HG03060 (cell line): Measurements from ENCODE around the gene PPP2R5E.
"Not testable (repeated sequence)": the region's sequence is repeated elsewhere in the genome, so short reads cannot be mapped to it uniquely, and the experiment has no call there.

Experiments
- ATAC-seq: cut with Tn5 transposase; IDR thresholded peaks from one replicate; pipeline ENCODE4 v1.9.1; 2021; ENCODE audit warnings: low read depth, moderate number of reproducible peaks; ENCODE audit not compliant: unreplicated experiment

Gene PPP2R5E

DNA sequence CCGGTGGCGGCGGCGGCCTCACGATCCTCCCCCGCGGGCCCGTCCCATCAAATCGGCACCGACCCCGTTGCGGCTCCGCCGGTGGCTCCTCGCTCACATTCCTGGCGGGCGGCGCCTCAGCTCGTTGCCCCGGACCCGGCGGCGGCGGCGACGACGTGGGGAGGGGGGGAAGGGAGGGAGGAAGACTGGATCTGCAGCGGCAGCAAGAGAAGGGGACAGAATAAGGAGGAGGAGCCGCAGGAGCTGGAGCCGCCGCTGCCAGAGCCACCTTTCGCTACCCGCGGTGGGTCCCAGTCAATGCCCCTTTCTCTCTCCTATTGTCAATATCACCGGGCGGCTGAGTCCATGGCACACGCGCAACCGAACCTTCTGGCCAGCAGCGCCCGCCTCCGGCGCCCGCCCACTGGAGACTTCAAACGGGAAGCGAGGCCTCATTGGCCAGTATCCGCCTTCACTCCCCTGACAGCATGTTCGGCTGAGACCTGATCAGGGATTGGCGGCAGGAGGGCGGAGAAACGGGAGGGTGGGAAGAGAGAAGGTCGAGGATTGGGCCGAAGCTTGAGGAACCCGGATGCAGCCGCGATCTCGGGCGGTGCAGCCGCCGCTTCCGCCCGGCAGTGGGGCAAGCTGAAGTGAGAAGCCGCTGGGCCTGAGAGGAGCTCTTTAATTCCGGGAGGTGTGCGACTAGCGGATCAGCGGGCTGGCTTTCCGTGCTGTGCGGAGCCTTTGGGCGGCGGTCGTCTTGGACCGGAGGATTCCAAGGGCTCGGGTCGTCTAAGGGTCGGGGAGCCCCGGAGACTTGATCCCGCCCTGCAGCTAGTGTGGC lies at the start of gene PPP2R5E:
Gene PPP2R5E (minus strand): TSS at position 378 of the 826 bp plus-strand sequence. CDS start 3,692 bp downstream, outside the sequence.
- ATAC-seq: peak; percentile 91

DNA sequence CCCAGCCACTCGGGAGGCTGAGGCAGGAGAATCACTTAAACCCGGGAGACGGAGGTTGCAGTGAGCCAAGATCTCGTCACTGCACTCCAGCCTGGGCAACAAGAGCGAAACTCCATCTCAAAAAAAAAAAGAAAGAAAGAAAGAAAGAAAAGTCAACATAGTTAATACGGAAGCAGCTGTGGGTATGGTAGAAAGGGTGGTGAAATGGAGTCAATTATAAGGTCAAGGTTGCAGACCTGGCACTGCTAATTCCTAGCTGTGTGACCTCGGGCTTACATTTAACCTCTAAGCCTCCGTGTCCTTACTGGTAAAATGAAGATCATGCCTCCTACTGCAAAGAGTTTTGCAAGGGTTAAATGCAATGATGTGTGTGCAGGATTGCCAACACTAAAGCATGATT lies 39.9 kb upstream of the PPP2R5E start:
- not testable (repeated sequence) for ATAC-seq

DNA sequence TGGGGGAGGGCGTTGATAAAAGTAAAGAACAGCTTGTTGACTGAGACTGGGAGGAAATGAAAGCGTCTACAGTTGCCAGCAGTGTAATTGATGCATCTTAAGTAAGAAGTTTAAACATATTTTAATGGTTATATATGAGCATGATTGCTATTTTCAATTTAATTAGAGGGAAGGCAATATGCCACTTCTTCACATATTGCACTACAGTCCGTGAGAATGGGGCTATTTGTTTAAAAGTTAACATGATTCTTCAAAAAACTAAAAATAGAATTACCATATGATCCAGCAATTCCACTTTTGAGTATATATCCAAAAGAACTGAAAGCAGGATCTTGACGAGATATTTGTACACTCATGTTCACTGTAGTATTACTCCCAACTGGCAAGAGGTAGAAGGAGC lies 38.3 kb upstream of the PPP2R5E start:
- ATAC-seq: no peak

DNA sequence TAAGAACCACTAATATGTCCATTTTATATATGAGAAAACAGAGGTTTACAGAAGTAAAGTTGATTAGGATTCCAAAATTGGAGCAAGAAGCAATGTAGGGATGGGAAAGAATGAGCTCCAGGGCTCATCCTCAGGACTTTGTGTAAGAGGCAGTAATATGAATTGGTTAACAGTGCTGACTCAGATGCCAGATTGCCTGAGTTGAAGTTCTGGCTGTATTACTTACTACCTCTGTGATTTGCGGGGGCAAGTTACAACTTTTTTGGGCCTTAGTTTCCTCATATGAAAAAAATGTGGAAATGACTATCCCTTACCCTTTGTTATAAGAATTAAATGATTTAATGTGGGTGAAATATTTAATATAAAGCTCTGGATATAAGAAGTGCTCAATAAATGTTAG lies 35.1 kb upstream of the PPP2R5E start:
- no peak for ATAC-seq

DNA sequence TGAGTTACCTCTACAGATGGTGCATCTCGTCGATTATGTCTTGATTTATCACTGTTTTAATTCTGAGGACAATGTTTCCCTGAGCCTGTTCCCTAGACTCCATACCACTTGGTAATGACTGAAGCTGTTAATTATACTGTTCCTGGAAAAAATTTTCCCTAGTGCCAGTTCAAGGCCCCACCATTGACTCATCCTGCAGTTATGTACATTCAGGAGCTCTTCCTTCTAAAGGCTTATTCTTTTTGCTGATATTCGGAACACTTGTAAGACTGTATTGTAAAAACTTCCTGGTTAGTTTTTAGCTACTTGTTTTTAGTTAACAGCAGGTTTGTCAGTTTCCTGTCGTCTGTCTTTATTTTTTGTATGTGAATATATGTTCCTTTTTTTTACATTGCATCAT lies 30.4 kb upstream of the PPP2R5E start:
- no peak for ATAC-seq

DNA sequence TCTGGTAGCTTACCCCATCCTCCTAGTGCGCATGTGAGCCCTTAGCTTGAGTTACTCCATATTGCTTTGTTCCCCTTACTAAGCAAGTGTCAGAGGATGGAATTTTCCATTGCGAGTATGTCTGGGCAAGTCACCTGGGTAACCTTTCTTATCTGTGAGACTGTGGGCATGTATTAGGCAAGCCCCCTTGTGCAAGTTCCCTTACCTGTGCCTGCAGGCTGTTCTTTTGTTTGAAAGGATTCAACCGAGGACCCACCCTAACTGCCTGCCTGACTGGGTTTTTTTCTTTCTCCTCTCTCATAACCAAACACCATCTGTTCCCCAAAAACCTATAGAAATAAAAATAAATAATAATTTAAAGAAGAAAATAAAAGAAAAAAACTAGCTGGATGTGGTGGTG lies 22.3 kb upstream of the PPP2R5E start:
- ATAC-seq: no peak

DNA sequence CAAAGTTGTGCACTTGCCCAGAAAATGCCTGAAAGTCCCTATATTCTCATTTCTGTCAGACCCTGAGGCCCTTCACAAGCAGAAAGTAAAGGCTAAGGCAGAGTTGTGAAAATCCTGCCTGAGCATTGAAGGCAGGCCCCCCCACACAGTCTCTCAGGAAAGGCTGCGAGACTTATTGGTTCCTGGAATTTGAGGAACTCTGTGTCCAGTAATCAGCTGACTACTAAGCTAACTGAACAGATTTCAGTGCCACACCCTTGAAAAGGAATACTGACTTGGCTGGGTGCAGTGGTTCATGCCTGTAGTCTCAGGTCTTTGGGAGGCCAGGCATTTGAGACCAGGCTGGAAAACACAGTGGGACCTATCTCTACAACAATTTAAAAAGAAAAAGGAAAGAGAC lies 21.1 kb upstream of the PPP2R5E start:
- no peak for ATAC-seq

DNA sequence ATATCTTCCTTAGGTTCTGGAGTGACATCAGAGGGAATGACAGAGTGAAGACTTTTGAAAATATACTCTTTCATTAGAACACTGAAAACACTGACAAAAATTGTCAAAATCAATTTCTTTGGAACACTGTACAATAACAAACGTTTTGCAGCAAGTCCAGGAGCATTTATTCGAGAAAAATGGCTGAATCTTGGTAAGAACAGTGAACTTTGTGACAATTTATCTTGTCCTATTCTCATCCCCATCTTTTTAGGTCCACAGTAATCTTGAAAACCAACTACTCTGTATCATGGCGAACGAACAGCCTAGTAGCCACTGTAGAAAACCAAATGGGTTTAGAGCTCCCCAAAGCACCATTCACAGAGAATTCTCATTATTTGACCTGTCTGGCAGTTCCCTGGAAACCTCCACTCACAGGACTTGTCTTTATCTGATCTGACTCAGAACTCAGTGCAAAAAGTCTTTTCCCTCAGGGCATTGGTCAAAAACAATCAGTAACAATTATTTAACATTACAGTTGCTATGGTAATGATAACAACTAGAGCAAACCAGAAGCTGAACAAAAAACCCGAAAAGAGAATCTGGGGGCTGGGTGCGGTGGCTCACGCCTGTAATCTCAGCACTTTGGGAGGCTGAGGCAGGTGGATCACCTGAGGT lies 20.3 kb upstream of the PPP2R5E start:
- no peak for ATAC-seq

DNA sequence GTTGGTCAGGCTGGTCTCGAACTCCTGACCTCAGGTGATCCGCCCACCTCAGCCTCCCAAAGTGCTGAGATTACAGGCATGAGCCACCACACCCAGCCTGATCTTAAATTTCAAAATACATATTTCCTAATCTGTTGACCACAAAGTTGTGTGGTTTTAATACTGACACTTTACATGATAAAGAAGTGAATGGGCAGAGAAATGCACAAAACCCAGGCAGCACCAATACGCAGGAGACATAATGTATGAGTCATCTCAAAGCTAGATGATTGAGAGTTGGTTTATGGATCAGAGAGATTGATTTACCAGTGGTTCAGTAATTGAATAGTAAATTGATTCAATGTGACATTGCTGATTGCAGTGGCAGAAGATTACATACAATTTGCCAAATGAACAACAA lies 19.2 kb upstream of the PPP2R5E start:
- ATAC-seq: no peak

DNA sequence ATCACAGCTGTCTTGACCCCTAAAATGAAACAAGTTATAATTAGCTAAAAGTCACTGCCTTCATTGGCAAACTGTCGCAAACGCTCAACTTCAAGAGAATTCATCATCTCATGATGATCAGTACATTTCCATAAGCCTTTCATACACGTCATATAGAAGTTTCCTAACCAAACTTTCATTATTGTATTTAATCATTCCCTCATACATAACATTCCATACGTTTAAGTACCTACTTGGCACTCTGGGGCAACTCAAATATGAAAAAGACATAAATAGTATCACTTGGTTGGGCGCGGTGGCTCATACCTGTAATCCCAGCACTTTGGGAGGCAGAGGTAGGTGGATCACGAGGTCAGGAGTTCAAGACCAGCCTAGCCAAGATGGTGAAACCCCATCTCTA lies 12.4 kb upstream of the PPP2R5E start:
- ATAC-seq: no peak

DNA sequence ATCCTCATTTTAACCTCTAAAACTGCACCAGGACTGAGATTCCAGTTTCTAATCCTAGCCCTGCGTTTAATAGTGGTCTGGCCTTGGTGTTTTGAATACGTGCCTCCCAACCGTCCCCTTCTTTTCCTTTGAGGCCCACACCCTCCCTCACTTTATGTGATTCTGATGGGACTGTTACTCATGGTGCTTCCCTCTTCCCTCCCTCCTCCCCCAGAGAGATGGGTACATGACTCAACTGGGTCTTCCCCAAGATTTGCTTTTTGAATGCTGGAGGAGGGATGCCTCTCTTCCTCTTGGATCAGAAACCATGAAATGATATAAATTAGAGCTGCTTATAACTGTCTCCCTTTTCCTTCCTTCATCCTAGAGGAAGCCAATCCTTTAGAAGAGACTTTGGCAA lies 8.2 kb upstream of the PPP2R5E start:
- ATAC-seq: no peak

DNA sequence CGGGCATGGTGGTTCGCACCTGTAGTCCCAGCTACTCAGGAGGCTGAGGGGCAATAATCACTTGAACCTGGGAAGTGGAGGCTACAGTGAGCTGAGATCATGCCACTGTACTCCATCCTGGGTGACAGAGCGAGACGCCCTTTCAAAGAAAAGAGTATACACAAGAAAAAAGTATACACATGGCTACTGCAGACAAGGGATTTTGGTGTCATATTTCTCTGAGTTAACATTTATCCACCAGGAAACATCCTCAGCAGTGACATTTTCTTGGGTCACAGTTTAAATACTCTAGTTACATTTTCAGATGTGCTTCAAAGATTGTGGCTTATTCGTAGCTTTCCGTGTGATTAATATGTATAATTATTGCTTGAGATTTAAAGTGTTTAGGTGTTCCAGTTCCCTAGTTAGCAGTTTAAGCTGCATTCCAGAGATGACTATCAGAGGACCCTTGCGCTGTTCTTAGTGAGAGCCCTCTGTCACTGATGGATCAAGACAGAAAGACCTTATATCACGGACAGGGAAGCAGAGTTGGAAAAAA lies 4.7 kb upstream of the PPP2R5E start:
- no peak for ATAC-seq

DNA sequence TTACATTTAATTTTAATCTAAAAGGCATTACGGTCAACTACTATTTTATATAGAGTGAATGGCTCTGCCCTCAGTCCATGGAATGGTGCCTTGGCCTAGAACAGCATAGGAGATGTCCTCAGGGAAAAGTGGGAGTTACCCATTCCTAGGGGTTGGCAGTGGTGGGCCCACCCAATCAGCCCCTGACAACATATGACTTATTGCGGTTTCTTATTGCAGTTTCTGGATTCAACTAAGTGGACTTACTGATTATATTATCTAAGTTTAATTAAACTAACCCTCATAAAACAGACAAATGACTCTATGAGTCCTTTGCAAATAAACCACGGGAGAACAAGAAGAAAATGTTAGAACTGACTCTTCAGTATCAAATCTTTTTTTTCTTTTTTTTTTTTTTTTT lies 2.3 kb upstream of the PPP2R5E start:
- no peak for ATAC-seq

DNA sequence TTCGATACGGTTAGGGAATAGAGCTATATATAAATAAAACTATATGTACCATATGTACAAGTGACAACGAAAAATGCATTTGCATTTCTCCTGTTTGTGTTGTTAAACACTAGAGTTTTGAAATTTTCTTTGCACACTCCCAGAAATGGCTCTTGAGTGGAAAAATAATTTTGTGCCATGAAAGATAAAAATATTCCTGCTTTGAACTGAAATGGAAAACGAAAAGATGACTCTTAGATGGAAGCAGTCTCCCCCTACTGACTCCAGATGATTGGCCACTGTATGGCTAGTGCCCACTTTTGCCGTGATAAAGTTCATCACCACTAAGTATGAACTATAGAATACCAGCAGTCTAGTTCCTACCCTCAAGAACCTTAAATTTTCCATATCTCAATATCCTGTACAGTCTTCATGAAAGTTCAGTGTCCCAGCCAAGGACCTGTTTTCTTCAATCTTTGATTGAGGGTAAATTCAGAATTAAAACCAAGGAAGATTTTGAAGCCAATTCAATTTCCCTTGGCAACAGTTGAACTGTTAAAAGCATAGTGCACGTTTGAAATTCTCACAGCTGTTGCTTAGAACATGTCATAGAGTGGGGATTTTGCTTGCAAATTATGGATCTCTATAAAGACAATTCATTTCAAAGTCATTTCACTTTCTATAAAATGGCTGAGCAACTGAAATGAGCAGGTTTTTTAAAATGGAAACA lies 1.6 kb upstream of the PPP2R5E start:
- ATAC-seq: no peak

DNA sequence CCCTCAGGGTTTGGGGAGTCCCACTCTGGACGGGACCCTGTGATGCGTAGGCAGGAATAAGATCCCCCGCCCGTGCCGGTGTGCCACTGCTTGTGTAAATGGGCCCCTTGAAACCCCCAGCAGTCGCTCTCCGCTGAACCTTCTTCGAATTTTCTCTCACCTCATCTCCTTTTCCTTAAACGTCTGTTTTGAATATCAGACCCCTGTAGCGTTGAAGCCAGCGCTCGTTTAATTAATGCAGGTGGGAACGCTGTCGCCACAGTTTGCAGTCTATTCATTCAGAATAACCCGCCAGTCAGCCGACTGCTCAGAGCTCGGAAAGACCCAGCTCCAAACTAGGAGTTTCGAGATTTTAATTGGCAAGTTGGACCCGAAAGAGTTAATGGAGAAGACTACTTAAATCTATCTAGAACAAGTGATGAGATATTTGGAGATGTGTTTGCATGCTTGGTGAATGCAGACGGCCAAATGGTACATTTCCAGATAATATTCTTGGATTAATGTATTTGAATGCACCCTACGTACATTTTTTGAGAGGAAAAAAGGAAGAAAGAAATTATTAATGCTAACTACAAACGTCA lies 739 bp upstream of the PPP2R5E start:
- no peak for ATAC-seq

DNA sequence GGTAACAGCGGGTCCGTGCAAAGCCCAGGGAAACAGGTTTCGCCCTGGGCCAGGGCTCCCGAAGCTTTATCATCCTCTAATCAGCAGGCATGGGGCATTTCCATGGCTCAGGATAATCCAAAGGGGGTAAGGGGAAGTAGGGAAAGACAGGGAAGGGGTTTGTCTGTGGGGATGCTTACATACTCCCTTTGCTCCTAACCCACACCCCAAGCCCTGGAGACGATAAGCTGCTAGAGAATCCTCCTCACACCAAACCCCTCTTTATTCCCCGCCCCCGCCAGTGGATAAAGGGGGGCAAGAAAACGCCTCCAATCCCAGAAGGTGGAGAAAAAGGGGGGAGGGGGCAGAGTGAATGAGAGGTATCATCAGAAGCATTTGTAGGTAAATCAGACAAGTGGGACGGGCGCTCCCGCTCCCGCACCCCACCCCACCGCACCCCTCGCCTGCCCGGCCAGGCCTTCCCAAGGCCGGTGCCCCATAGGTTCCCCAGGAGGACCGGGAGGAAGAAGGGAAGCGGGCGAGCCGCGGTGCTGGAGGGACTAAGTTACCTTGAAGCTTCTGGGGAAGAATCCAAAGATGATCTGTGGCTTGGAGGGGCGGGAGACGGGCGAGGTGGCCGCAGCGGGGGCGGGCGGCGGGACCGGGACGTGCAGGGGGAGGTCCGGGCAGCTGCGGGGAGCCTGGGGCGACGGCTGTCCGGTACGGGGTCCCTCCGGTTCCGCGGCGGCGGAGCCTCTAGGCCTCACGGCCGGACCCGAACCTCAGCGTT lies 762 bp downstream of the PPP2R5E start:
- no peak for ATAC-seq

DNA sequence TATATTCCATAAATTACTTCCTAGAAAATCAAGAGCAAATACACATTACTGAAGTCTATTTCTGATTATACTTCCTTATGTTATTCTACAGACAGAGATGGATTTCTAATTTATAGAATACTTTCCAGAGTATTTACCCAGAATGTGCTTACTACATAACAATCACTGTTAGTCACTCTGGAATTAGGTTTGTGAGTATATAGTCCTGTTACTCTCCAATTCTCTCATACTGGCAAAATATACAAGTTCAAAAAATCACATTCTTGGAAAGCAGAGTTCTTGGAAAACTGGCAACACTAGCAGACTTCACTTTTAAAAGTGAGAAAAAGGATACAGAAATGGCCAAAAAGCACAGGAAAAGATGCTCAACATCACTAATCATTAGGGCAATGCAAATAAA lies 7.3 kb downstream of the PPP2R5E start:
- no peak for ATAC-seq

DNA sequence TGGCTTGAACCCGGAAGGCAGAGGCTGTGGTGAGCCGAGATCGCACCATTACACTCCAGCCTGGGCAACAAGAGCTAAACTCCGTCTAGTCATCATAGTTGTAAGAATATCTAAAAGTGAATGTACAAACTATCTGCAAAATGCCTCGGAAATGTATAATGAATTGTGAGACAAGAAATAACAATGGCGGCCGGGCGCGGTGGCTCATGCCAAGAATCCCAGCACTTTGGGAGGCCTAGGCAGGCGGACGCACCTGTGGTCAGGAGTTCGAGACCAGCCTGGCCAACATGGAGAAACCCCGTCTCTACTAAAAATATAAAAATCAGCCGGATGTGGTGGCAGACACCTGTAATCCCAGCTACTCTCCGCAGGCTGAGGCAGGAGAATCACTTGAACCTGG lies 9.7 kb downstream of the PPP2R5E start:
- no peak for ATAC-seq

DNA sequence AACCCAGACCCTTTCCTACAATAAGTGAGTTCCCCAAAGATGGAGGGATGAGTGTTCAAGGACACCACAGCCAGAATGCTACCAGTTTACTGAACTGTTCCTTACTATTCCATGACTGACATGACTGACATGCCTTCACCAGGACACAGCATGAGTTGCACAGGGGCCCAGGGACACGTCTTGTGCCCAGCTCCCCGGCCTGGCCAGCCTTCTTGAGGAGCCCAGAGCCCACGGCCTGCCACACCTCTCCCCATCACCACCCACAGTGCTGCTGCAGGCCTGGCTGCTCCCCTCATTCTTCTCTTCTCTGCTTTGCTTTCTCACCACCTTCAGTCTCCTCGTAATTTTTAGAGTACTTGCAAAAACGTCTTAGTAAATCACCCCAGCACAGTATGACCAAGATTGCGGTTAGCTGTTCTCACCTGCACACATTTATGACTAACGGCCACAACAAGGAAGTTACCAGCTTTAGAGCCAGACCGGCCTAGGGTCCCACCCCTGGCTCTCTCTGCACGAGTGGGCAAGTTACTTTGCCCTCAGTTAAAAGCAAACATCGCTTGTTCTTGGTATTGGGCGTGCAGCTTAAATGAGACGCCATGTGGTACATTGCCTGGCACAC lies 18.5 kb downstream of the PPP2R5E start:
- no peak for ATAC-seq
